ENCODE data around the gene MFN2. TPM values are rescaled to one million over a fixed set of nuclear protein-coding genes. Genes with fewer than 3 reads are reported as not detected.

MFN2 gene
- total RNA-seq, 1 donor from 2014 or later = 29.6 TPM

GRCh38 chr1:12057940-12058687 is 77.9 kb downstream of the MFN2 start:
- H2AFZ ChIP-seq (replicated peaks) = no peak overlapping the region
- no peaks in the 10 kb centered on the region for H3K36me3 ChIP-seq
- peaks cover 5% of the 10 kb centered on the region for H3K4me1 Mint-ChIP-seq
- no peak overlapping the region for H3K27ac Mint-ChIP-seq
- H3K27me3 ChIP-seq = peaks cover 36% of the 10 kb centered on the region
- no peaks in the 10 kb centered on the region for H3K79me2 ChIP-seq (ENCODE audit: low read depth)
- H3K9me3 Mint-ChIP-seq = peaks cover 4% of the 10 kb centered on the region
- H3K4me3 Mint-ChIP-seq = no peak overlapping the region
- no peak overlapping the region for H3K4me3 ChIP-seq
- H3K4me2 ChIP-seq = no peak overlapping the region
- no peak overlapping the region for H3K27ac ChIP-seq
- peaks cover 23% of the 10 kb centered on the region for H3K27me3 Mint-ChIP-seq (ENCODE audit: insufficient read depth, low read depth)
- no peaks in the 10 kb centered on the region for H4K20me1 ChIP-seq (ENCODE audit: low read depth)
- DNase-seq (ENCODE audit: low spot score) = no peak
- no peaks in the 10 kb centered on the region for H3F3A ChIP-seq (ENCODE audit: low read depth)
- H3K36me3 Mint-ChIP-seq = no peaks in the 10 kb centered on the region
- H3K4me1 ChIP-seq = peaks cover 1% of the 10 kb centered on the region
- no peaks in the 10 kb centered on the region for H3K9me3 ChIP-seq (ENCODE audit: low read depth)
- TF ChIP-seq CTCF (IDR thresholded peaks at IDR 0.05) (no peak), EZH2 (IDR thresholded peaks at IDR 0.05) (no peak), EZH2phosphoT487 (IDR thresholded peaks at IDR 0.05) (no peak)
- no peak overlapping the region for H3K9ac ChIP-seq

GRCh38 chr1:12059226-12059625 is 79.0 kb downstream of the MFN2 start:
- Histone ChIP-seq H3K79me2 (ENCODE audit: low read depth) (no peaks in the 10 kb centered on the region), H3F3A (ENCODE audit: low read depth) (no peaks in the 10 kb centered on the region), H2AFZ (replicated peaks) (no peak overlapping the region), H3K4me3 (no peak overlapping the region), H3K27ac (no peak overlapping the region), H3K4me1 (peaks cover 10% of the 10 kb centered on the region), H4K20me1 (ENCODE audit: low read depth) (no peaks in the 10 kb centered on the region), H3K36me3 (no peaks in the 10 kb centered on the region), H3K4me2 (no peak overlapping the region), H3K9me3 (ENCODE audit: low read depth) (no peaks in the 10 kb centered on the region), H3K9ac (no peak overlapping the region), H3K27me3 (peaks cover 47% of the 10 kb centered on the region)
- TF ChIP-seq EZH2phosphoT487 (IDR thresholded peaks at IDR 0.05) = no peak
- no peak for TF ChIP-seq CTCF (IDR thresholded peaks at IDR 0.05)
- no peak for TF ChIP-seq EZH2 (IDR thresholded peaks at IDR 0.05)
- no peak for DNase-seq (ENCODE audit: low spot score)
- Mint-ChIP-seq H3K27ac (no peak overlapping the region), H3K36me3 (no peaks in the 10 kb centered on the region), H3K27me3 (ENCODE audit: insufficient read depth, low read depth) (peaks cover 31% of the 10 kb centered on the region), H3K9me3 (peaks cover 8% of the 10 kb centered on the region), H3K4me1 (no peaks in the 10 kb centered on the region), H3K4me3 (no peak overlapping the region)

GRCh38 chr1:12059722-12060464 is 79.6 kb downstream of the MFN2 start:
- no peak for TF ChIP-seq CTCF (IDR thresholded peaks at IDR 0.05)
- TF ChIP-seq EZH2phosphoT487 (IDR thresholded peaks at IDR 0.05) = no peak
- Mint-ChIP-seq H3K27ac (no peak overlapping the region), H3K4me3 (no peak overlapping the region), H3K27me3 (ENCODE audit: insufficient read depth, low read depth) (peaks cover 35% of the 10 kb centered on the region), H3K9me3 (peaks cover 9% of the 10 kb centered on the region), H3K36me3 (no peaks in the 10 kb centered on the region), H3K4me1 (no peaks in the 10 kb centered on the region)
- Histone ChIP-seq H3K4me1 (peaks cover 10% of the 10 kb centered on the region), H3K27ac (no peak overlapping the region), H4K20me1 (ENCODE audit: low read depth) (no peaks in the 10 kb centered on the region), H3K4me3 (no peak overlapping the region), H3F3A (ENCODE audit: low read depth) (no peaks in the 10 kb centered on the region), H3K36me3 (no peaks in the 10 kb centered on the region), H3K9me3 (ENCODE audit: low read depth) (no peaks in the 10 kb centered on the region), H3K4me2 (no peak overlapping the region), H2AFZ (replicated peaks) (no peak overlapping the region), H3K9ac (no peak overlapping the region), H3K27me3 (peaks cover 54% of the 10 kb centered on the region), H3K79me2 (ENCODE audit: low read depth) (no peaks in the 10 kb centered on the region)
- no peak for DNase-seq (ENCODE audit: low spot score)
